Renal cortical epithelial cell (primary cell): Measurements from ENCODE around the gene DTX3. TPM values are rescaled to one million over a fixed set of nuclear protein-coding genes. Genes with fewer than 3 reads are reported as not detected.
"Not testable (repeated sequence)": the region's sequence is repeated elsewhere in the genome, so short reads cannot be mapped to it uniquely, and the experiment has no call there.

Experiments used
- DNase-seq: peaks from one replicate; pipeline ENCODE4 v3.0.0-alpha.2; 2011; ENCODE audit warnings: low read depth
- total RNA-seq: library from RNA; depleted of rRNA; stranded (reverse); fragments of >200 nt; gene quantifications from 2 replicates; pipeline ENCODE4 v1.2.3, GENCODE V29; 2014

DTX3 gene
- total RNA-seq, 1 donor from 2014 or later: 19.6 TPM

- DNase-seq: peak; percentile 75
These were observed 21.4 kb upstream of the DTX3 start for GRCh38 chr12:57583008-57583831.

GRCh38 chr12:57584050-57584449 is 20.6 kb upstream of the DTX3 start:
- no peak for DNase-seq

GRCh38 chr12:57584690-57585089 is 19.9 kb upstream of the DTX3 start:
- DNase-seq: no peak

- no peak for DNase-seq
These were observed 19.5 kb upstream of the DTX3 start for GRCh38 chr12:57585156-57585555.

- no peak for DNase-seq
These were observed 18.5 kb upstream of the DTX3 start for GRCh38 chr12:57586128-57586527.

GRCh38 chr12:57586832-57587429 is 17.7 kb upstream of the DTX3 start:
- no peak for DNase-seq

GRCh38 chr12:57588951-57589610 is 15.5 kb upstream of the DTX3 start:
- DNase-seq: not testable (repeated sequence)

GRCh38 chr12:57590479-57590863 is 14.2 kb upstream of the DTX3 start:
- DNase-seq: no peak

GRCh38 chr12:57590864-57591781 is 13.5 kb upstream of the DTX3 start, which contains the start of gene PIP4K2C:
PIP4K2C (plus strand) TSS chr12:57591192; CDS start chr12:57591290, 98 bp downstream.
- DNase-seq: peak; percentile 57

- DNase-seq: no peak
These were observed 12.8 kb upstream of the DTX3 start for GRCh38 chr12:57591782-57592325.

GRCh38 chr12:57592551-57593165 is 12.0 kb upstream of the DTX3 start:
- DNase-seq: peak; percentile 11

GRCh38 chr12:57593187-57593586 is 11.4 kb upstream of the DTX3 start:
- no peak for DNase-seq

GRCh38 chr12:57600395-57600794 is 4.2 kb upstream of the DTX3 start:
- DNase-seq: no peak

GRCh38 chr12:57602544-57602943 is 2.1 kb upstream of the DTX3 start:
- DNase-seq: no peak

GRCh38 chr12:57603324-57603723 is 1.3 kb upstream of the DTX3 start:
- no peak for DNase-seq

- peak; percentile 61 for DNase-seq
These were observed 690 bp upstream of the DTX3 start for GRCh38 chr12:57603815-57604453.

- DNase-seq: no peak
These were observed 577 bp downstream of the DTX3 start for GRCh38 chr12:57604992-57605810.

- no peak for DNase-seq
These were observed 1.2 kb downstream of the DTX3 start for GRCh38 chr12:57605811-57606311.

GRCh38 chr12:57606399-57606798 is 1.8 kb downstream of the DTX3 start:
- no peak for DNase-seq
